CD4-positive, alpha-beta T cell (primary cell): Measurements from ENCODE around the gene EIF4A2. TPM values are rescaled to one million over a fixed set of nuclear protein-coding genes. Genes with fewer than 3 reads are reported as not detected.

ENCODE experiments used
- ATAC-seq: fragments of 200-7000 bp; cut with Tn5 transposase; one replicate; pipeline ENCODE4 v1.10.0; 2022; ENCODE audit warnings: mild to moderate bottlenecking; ENCODE audit not compliant: poor library complexity
- CTCF ChIA-PET: fragments of 350-600 bp; sonication (Branson Sonifier 250); formaldehyde crosslinking; loops from one replicate; lab custom pipeline; 2021; ENCODE audit warnings: antibody characterized with exemption, inconsistent platforms; lab: Charles Lee
- POLR2A ChIA-PET: fragments of 350-600 bp; sonication (Branson Sonifier 250); formaldehyde crosslinking; loops from one replicate; lab custom pipeline; 2021; ENCODE audit warnings: antibody characterized with exemption, inconsistent platforms; lab: Charles Lee
- DNase-seq, 14 experiments: peaks; one replicate each; pipeline ENCODE4 v3.0.0-alpha.2; 2013 to 2020; ENCODE audit warnings: mixed read lengths in 2 of 14
- H3K27ac ChIP-seq, 2 donors: one replicate each; pipeline versions ENCODE4 v1.5.1 to v1.7.0; 2013; ENCODE audit warnings: low read length in 2 of 2, low read depth in 1 of 2, mild to moderate bottlenecking in 1 of 2
- H3K27me3 ChIP-seq, 2 experiments: 1 replicate in 1 of 2; 2 replicates in 1 of 2; pipeline versions ENCODE4 v1.6.1 to v1.7.0; 2013; ENCODE audit warnings: low read length in 2 of 2, control low read depth in 1 of 2, mild to moderate bottlenecking in 1 of 2, moderate library complexity in 1 of 2; ENCODE audit not compliant: insufficient read depth in 2 of 2, control insufficient read depth in 1 of 2
- H3K36me3 ChIP-seq: one replicate; pipeline ENCODE4 v1.6.1; 2013; ENCODE audit warnings: low read length, control low read depth; ENCODE audit not compliant: insufficient read depth
- H3K4me1 ChIP-seq: one replicate; pipeline ENCODE4 v1.6.1; 2013; ENCODE audit warnings: low read length, control low read depth; ENCODE audit not compliant: insufficient read depth
- H3K4me3 ChIP-seq: one replicate; pipeline ENCODE4 v1.5.1; 2013; ENCODE audit warnings: mild to moderate bottlenecking, low read length, moderate library complexity
- H3K9me3 ChIP-seq, 2 experiments: 1 replicate in 1 of 2; 2 replicates in 1 of 2; pipeline versions ENCODE4 v1.6.1 to v1.7.0; 2013; ENCODE audit warnings: low read length in 2 of 2, mild to moderate bottlenecking in 2 of 2, control low read depth in 1 of 2, moderate library complexity in 1 of 2; ENCODE audit not compliant: control insufficient read depth in 1 of 2, insufficient read depth in 1 of 2
- H3K27ac Mint-ChIP-seq: one replicate; pipeline ENCODE4 v1.8.0; 2020; ENCODE audit warnings: mixed read lengths
- H3K27me3 Mint-ChIP-seq: one replicate; pipeline ENCODE4 v1.8.0; 2021; ENCODE audit warnings: mixed read lengths
- H3K36me3 Mint-ChIP-seq: one replicate; pipeline ENCODE4 v1.8.0; 2021; ENCODE audit warnings: low read depth, mixed read lengths
- H3K4me1 Mint-ChIP-seq: one replicate; pipeline ENCODE4 v1.8.0; 2021; ENCODE audit warnings: low read depth, mixed read lengths
- H3K4me3 Mint-ChIP-seq: one replicate; pipeline ENCODE4 v1.8.0; 2020; ENCODE audit warnings: mild to moderate bottlenecking, mixed read lengths
- H3K9me3 Mint-ChIP-seq: one replicate; pipeline ENCODE4 v1.8.0; 2020; ENCODE audit warnings: mixed read lengths
- CTCF ChIP-seq: fragments of 200-600 bp; IDR thresholded peaks from one replicate; pipeline ENCODE4 v1.8.0; 2022; ENCODE audit warnings: antibody characterized with exemption, mild to moderate bottlenecking
- intact Hi-C, 2 experiments: fragments of 100-400 bp; cut with DNase I in 1 of 2; cut with micrococcal nuclease in 1 of 2; formaldehyde crosslinking; loops; one replicate each; pipeline versions ENCODE4 v1.15.1 to v1.9.0; 2023 to 2025; cut with DNase I, micrococcal nuclease
- total RNA-seq, 174 experiments: library from RNA in 2 of 174; stranded (reverse) in 2 of 174; gene quantifications; one replicate each; pipeline ENCODE4 v1.2.3 and lab custom pipeline; 2021 to 2026

EIF4A2 gene
- total RNA-seq, 2 experiments from 2014 or later, result 1,039 to 1,046 TPM

- H3K9me3 Mint-ChIP-seq, result no peaks in the 10 kb centered on the region
- intact Hi-C loops, result no loop called here
- no peaks in the 10 kb centered on the region for H3K4me1 Mint-ChIP-seq
- no peak overlapping the region for H3K4me3 Mint-ChIP-seq
- no peaks in the 10 kb centered on the region for H3K36me3 ChIP-seq
- no peaks in the 10 kb centered on the region for H3K27me3 ChIP-seq
- no peak overlapping the region for H3K4me3 ChIP-seq
- H3K4me1 ChIP-seq, result no peaks in the 10 kb centered on the region
- TF ChIP-seq CTCF, result no peak
- H3K9me3 ChIP-seq, result no peaks in the 10 kb centered on the region
- no peak for ATAC-seq
- POLR2A ChIA-PET, result no interaction called here
- no peaks in the 10 kb centered on the region for H3K27me3 Mint-ChIP-seq
- no peaks in the 10 kb centered on the region for H3K36me3 Mint-ChIP-seq
- H3K27ac ChIP-seq, result no peak overlapping the region
- peak in 2 of 14 experiments; percentile 10 to 46 for DNase-seq
- CTCF ChIA-PET, result no interaction called here
- no peak overlapping the region for H3K27ac Mint-ChIP-seq
Measured at GRCh38 chr3:186746008-186746407, 37.4 kb upstream of the EIF4A2 start.

GRCh38 chr3:186750316-186750715 is 33.1 kb upstream of the EIF4A2 start:
- H3K27me3 ChIP-seq, result no peaks in the 10 kb centered on the region
- H3K36me3 ChIP-seq, result no peaks in the 10 kb centered on the region
- Mint-ChIP-seq H3K36me3 (no peaks in the 10 kb centered on the region), H3K4me3 (no peak overlapping the region), H3K27ac (no peak overlapping the region), H3K4me1 (no peaks in the 10 kb centered on the region), H3K27me3 (no peaks in the 10 kb centered on the region), H3K9me3 (no peaks in the 10 kb centered on the region)
- intact Hi-C loops, result no loop called here
- no peaks in the 10 kb centered on the region for H3K4me1 ChIP-seq
- ChIA-PET POLR2A (no interaction called here), CTCF (no interaction called here)
- ATAC-seq (no peak), DNase-seq (no peak)
- no peak overlapping the region for H3K27ac ChIP-seq
- TF ChIP-seq CTCF, result no peak
- no peaks in the 10 kb centered on the region for H3K9me3 ChIP-seq
- no peak overlapping the region for H3K4me3 ChIP-seq

- no peaks in the 10 kb centered on the region for H3K36me3 Mint-ChIP-seq
- ATAC-seq (no peak), DNase-seq (no peak)
- no peaks in the 10 kb centered on the region for H3K9me3 Mint-ChIP-seq
- no peaks in the 10 kb centered on the region for H3K27me3 Mint-ChIP-seq
- ChIA-PET CTCF (no interaction called here), POLR2A (no interaction called here)
- Histone ChIP-seq H3K27me3 (no peaks in the 10 kb centered on the region), H3K4me3 (no peak overlapping the region), H3K4me1 (no peaks in the 10 kb centered on the region), H3K36me3 (no peaks in the 10 kb centered on the region), H3K9me3 (no peaks in the 10 kb centered on the region), H3K27ac (no peak overlapping the region)
- no peaks in the 10 kb centered on the region for H3K4me1 Mint-ChIP-seq
- H3K4me3 Mint-ChIP-seq, result no peak overlapping the region
- TF ChIP-seq CTCF, result no peak
- intact Hi-C loops, result no loop called here
- H3K27ac Mint-ChIP-seq, result no peak overlapping the region
Measured at GRCh38 chr3:186751480-186751879, 31.9 kb upstream of the EIF4A2 start.
